K562 (cell line): ENCODE measurements around the gene FBXO27.

Experiments
- BMI1 ChIP-seq: fragments of 150-350 bp; IDR thresholded peaks from 2 replicates; pipeline ENCODE4 v1.6.1; 2014; ENCODE audit warnings: low read length
- CREB1 ChIP-seq, 2 experiments: sonication (generic) in 1 of 2; formaldehyde crosslinking in 1 of 2; IDR thresholded peaks; 2 replicates each; pipeline versions ENCODE4 v1.6.1 to v1.8.0; 2012 to 2022; ENCODE audit warnings: inconsistent platforms in 1 of 2, mild to moderate bottlenecking in 1 of 2, missing genetic modification reagents in 1 of 2, moderate library complexity in 1 of 2
- EGR1 ChIP-seq: fragments of 450-650 bp; conservative IDR thresholded peaks from 2 replicates; pipeline ENCODE4 v1.6.1; 2017; ENCODE audit warnings: mild to moderate bottlenecking
- ETV6 ChIP-seq, 3 experiments: fragments of 150-350 bp in 1 of 3; sonication (generic) in 1 of 3; formaldehyde crosslinking in 1 of 3; IDR thresholded peaks; 2 replicates each; pipeline versions ENCODE4 v1.6.1 to v1.8.0; 2014 to 2022; ENCODE audit warnings: borderline replicate concordance in 2 of 3, low read depth in 2 of 3, antibody characterized with exemption in 1 of 3, low read length in 1 of 3, mild to moderate bottlenecking in 1 of 3, missing genetic modification reagents in 1 of 3
- FOS ChIP-seq: IDR thresholded peaks from 3 replicates; pipeline ENCODE4 v1.6.1; 2011; ENCODE audit not compliant: insufficient read length; ENCODE audit errors: extremely low read depth
- FOXA1 ChIP-seq: fragments of 450-650 bp; IDR thresholded peaks from 2 replicates; pipeline ENCODE4 v1.6.1; 2016; ENCODE audit warnings: mild to moderate bottlenecking, borderline replicate concordance
- NCOA1 ChIP-seq: fragments of 450-650 bp; IDR thresholded peaks from 2 replicates; pipeline ENCODE4 v1.6.1; 2016; ENCODE audit warnings: low read depth
- NELFE ChIP-seq: IDR thresholded peaks from 2 replicates; pipeline ENCODE4 v1.6.1; 2011; ENCODE audit warnings: mild to moderate bottlenecking; ENCODE audit not compliant: insufficient read depth, insufficient read length
- POLR2AphosphoS5 ChIP-seq: IDR thresholded peaks from 2 replicates; pipeline ENCODE4 v1.6.1; 2011; ENCODE audit warnings: mild to moderate bottlenecking, low read depth, low read length, moderate library complexity; ENCODE audit not compliant: control insufficient read depth, insufficient read depth
- POLR2G ChIP-seq: fragments of 200-400 bp; formaldehyde crosslinking; IDR thresholded peaks from 2 replicates; pipeline ENCODE4 v1.6.1; 2017; ENCODE audit warnings: low read depth, mild to moderate bottlenecking, antibody characterized with exemption, low read length, moderate library complexity
- RBBP5 ChIP-seq: fragments of 200-600 bp; sonication (generic); IDR thresholded peaks from 2 replicates; pipeline ENCODE4 v1.6.1; 2012; ENCODE audit warnings: borderline replicate concordance, mild to moderate bottlenecking, low read length, control low read depth, inconsistent platforms; ENCODE audit not compliant: insufficient read depth, poor library complexity, severe bottlenecking
- TBP ChIP-seq: optimal IDR thresholded peaks from 2 replicates; pipeline ENCODE3; 2011; ENCODE audit warnings: low read depth, low read length, improper control_type of control experiment
- TF ChIP-seq, protein P1 (sequence below), 2 experiments: fragments of 450-650 bp in 1 of 2; IDR thresholded peaks; 2 replicates each; pipeline ENCODE4 v1.6.1; 2011 to 2017; ENCODE audit warnings: low read depth in 2 of 2, antibody characterized with exemption in 1 of 2, borderline replicate concordance in 1 of 2, low read length in 1 of 2, mild to moderate bottlenecking in 1 of 2, mixed read lengths in 1 of 2; ENCODE audit not compliant: control insufficient read depth in 1 of 2
- TF ChIP-seq, protein P2 (sequence below): conservative IDR thresholded peaks from 2 replicates; pipeline ENCODE4 v1.6.1; 2011; ENCODE audit warnings: low read depth, mild to moderate bottlenecking, low read length; ENCODE audit not compliant: control insufficient read depth

DNA sequence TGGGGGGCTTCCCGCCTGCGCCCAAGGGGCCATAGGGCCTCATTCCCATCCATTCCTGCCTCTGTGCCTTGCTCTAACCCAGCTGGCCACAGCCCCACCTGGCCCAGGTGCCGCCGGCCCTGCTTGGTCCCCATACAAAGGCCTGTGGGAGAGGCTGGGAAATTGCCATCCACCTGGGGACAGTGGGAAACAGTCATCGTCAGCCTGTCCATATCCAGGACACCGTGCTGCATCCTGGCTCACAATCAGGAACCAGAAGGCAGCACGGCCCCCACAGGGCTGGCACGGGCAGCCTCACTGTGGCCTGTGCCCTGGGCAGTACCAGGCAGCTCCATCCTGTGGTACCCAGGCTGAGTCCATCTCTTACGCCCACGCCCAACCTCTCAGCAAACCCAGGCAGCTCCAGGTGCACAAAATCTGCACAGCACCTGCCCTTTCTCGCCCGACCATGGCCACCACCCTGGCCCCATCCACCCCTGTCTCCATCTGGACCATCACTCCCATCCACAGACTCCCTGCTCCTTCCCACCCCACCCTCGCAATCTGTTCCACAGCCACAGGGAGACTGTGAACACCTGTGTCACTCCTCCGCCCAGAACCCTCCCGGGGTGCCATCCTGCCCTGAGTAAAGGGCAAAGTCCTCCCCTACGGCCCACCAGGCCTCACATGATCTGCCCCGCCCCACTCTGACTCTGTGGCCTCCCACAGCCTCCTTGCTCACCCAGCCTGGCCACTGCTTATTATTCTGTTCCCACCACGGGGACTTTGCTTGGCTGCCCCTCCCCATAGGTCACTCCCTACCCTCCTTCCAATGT, 21.1 kb upstream of the FBXO27 start:
- TF ChIP-seq BMI1 (no peak), POLR2AphosphoS5 (no peak), TBP (no peak), NCOA1 (no peak), RBBP5 (no peak), ETV6 (IDR thresholded peaks at IDR 0.05; ENCODE audit: borderline replicate concordance in 1 of 2, low read depth in 2 of 2, low read length in 1 of 2) (no peak), ETV6 (CRISPR knock-in tag; IDR thresholded peaks at IDR 0.05; ENCODE audit: borderline replicate concordance) (no peak), NELFE (no peak), FOS (no peak), EGR1 (0 out of 2 replicates have a peak, but pooled peaks have one; percentile 15), POLR2G (no peak), CREB1 (IDR thresholded peaks at IDR 0.05) (no peak), CREB1 (CRISPR knock-in tag; IDR thresholded peaks at IDR 0.05) (no peak), FOXA1 (no peak)
- TF ChIP-seq, protein P1, sequence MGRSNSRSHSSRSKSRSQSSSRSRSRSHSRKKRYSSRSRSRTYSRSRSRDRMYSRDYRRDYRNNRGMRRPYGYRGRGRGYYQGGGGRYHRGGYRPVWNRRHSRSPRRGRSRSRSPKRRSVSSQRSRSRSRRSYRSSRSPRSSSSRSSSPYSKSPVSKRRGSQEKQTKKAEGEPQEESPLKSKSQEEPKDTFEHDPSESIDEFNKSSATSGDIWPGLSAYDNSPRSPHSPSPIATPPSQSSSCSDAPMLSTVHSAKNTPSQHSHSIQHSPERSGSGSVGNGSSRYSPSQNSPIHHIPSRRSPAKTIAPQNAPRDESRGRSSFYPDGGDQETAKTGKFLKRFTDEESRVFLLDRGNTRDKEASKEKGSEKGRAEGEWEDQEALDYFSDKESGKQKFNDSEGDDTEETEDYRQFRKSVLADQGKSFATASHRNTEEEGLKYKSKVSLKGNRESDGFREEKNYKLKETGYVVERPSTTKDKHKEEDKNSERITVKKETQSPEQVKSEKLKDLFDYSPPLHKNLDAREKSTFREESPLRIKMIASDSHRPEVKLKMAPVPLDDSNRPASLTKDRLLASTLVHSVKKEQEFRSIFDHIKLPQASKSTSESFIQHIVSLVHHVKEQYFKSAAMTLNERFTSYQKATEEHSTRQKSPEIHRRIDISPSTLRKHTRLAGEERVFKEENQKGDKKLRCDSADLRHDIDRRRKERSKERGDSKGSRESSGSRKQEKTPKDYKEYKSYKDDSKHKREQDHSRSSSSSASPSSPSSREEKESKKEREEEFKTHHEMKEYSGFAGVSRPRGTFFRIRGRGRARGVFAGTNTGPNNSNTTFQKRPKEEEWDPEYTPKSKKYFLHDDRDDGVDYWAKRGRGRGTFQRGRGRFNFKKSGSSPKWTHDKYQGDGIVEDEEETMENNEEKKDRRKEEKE (IDR thresholded peaks at IDR 0.05; ENCODE audit: borderline replicate concordance in 1 of 2, control insufficient read depth in 1 of 2, low read depth in 2 of 2, low read length in 1 of 2): no peak
- TF ChIP-seq, protein P2, sequence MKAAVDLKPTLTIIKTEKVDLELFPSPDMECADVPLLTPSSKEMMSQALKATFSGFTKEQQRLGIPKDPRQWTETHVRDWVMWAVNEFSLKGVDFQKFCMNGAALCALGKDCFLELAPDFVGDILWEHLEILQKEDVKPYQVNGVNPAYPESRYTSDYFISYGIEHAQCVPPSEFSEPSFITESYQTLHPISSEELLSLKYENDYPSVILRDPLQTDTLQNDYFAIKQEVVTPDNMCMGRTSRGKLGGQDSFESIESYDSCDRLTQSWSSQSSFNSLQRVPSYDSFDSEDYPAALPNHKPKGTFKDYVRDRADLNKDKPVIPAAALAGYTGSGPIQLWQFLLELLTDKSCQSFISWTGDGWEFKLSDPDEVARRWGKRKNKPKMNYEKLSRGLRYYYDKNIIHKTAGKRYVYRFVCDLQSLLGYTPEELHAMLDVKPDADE: no peak
